Endodermal cell (in vitro differentiated cells): Measurements from ENCODE around the gene BRPF1. TPM values are rescaled to one million over a fixed set of nuclear protein-coding genes. Genes with fewer than 3 reads are reported as not detected.

Experiments
- DNase-seq: peaks from one replicate; pipeline ENCODE4 v3.0.0-alpha.2; 2017
- H3K27ac ChIP-seq: 2 replicates; pipeline ENCODE4 v1.5.1; 2013; ENCODE audit warnings: mild to moderate bottlenecking, low read depth, low read length, moderate library complexity
- H3K27me3 ChIP-seq: 2 replicates; pipeline ENCODE4 v1.6.1; 2013; ENCODE audit warnings: mild to moderate bottlenecking, low read length, moderate library complexity; ENCODE audit not compliant: insufficient read depth, control insufficient read depth, poor library complexity, severe bottlenecking
- H3K36me3 ChIP-seq: 2 replicates; pipeline ENCODE4 v1.7.0; 2013; ENCODE audit warnings: mild to moderate bottlenecking, low read length, moderate library complexity; ENCODE audit not compliant: control insufficient read depth, insufficient read depth
- H3K4me1 ChIP-seq: one replicate; pipeline ENCODE4 v1.7.0; 2013; ENCODE audit warnings: low read length; ENCODE audit not compliant: control insufficient read depth, insufficient read depth
- H3K4me3 ChIP-seq: 2 replicates; pipeline ENCODE4 v1.5.1; 2013; ENCODE audit warnings: mild to moderate bottlenecking, low read length, moderate library complexity
- H3K9ac ChIP-seq: 2 replicates; pipeline ENCODE4 v1.6.1; 2013; ENCODE audit warnings: mild to moderate bottlenecking, low read length, moderate library complexity; ENCODE audit not compliant: poor library complexity, severe bottlenecking; ENCODE audit errors: extremely low read depth
- H3K9me3 ChIP-seq: 2 replicates; pipeline ENCODE4 v1.6.1; 2013; ENCODE audit warnings: mild to moderate bottlenecking, low read length, moderate library complexity; ENCODE audit not compliant: control insufficient read depth
- H3K27ac Mint-ChIP-seq: 2 replicates; pipeline ENCODE4 v1.8.0; 2020; ENCODE audit warnings: mixed read lengths
- H3K27me3 Mint-ChIP-seq: 2 replicates; pipeline ENCODE4 v1.8.0; 2021; ENCODE audit warnings: mild to moderate bottlenecking, mixed read lengths; ENCODE audit not compliant: insufficient read depth
- H3K36me3 Mint-ChIP-seq: 2 replicates; pipeline ENCODE4 v1.8.0; 2020; ENCODE audit warnings: low read depth, mixed read lengths
- H3K4me1 Mint-ChIP-seq: 2 replicates; pipeline ENCODE4 v1.8.0; 2020; ENCODE audit warnings: mixed read lengths
- H3K4me3 Mint-ChIP-seq: 2 replicates; pipeline ENCODE4 v1.8.0; 2020; ENCODE audit warnings: mild to moderate bottlenecking, moderate library complexity, mixed read lengths
- H3K9me3 Mint-ChIP-seq: 2 replicates; pipeline ENCODE4 v1.8.0; 2020; ENCODE audit warnings: mild to moderate bottlenecking, mixed read lengths
- CTCF ChIP-seq: fragments of 200-600 bp; sonication (generic); conservative IDR thresholded peaks from 2 replicates; pipeline ENCODE4 v1.5.0; 2021; ENCODE audit warnings: antibody characterized with exemption, mild to moderate bottlenecking
- WGBS, 2 experiments: methylation state at CpG; one replicate each; pipeline versions ENCODE4 v1.1.5 to v1.1.7; 2013; ENCODE audit warnings: missing lambda C conversion rate in 2 of 2, mixed read lengths in 1 of 2; ENCODE audit not compliant: insufficient coverage in 1 of 2, insufficient read length in 1 of 2; 5-methylcytosine and 5-hydroxymethylcytosine counted together
- total RNA-seq, 2 donors: library from RNA; stranded (reverse); fragmentation: NEBNext Ultra II Directional in 1 of 2; extraction: Animal tissue kit (Norgen Biotek cat#: 25700) in 1 of 2; gene quantifications; 2 replicates in 1 of 2; 3 replicates in 1 of 2; pipeline ENCODE4 v1.2.1, GENCODE V29; 2021

BRPF1 gene
- total RNA-seq, 2 donors from 2014 or later = 22.7 to 28.5 TPM

GRCh38 chr3:9703240-9703639 is 28.3 kb upstream of the BRPF1 start:
- Mint-ChIP-seq H3K9me3 (no peaks in the 10 kb centered on the region), H3K36me3 (peaks cover 5% of the 10 kb centered on the region), H3K27me3 (peaks cover 33% of the 10 kb centered on the region), H3K4me1 (peaks cover 4% of the 10 kb centered on the region), H3K4me3 (peak overlapping the region; percentile 57), H3K27ac (no peak overlapping the region)
- no peak overlapping the region for H3K27ac ChIP-seq
- no peak overlapping the region for H3K4me3 ChIP-seq
- no peak overlapping the region for H3K9ac ChIP-seq
- H3K36me3 ChIP-seq = peaks cover 9% of the 10 kb centered on the region
- peaks cover 34% of the 10 kb centered on the region for H3K27me3 ChIP-seq
- no peaks in the 10 kb centered on the region for H3K4me1 ChIP-seq
- DNase-seq = no peak
- no peaks in the 10 kb centered on the region for H3K9me3 ChIP-seq
- 93 to 94% methylated on average over 4 of the region's 4 CpGs for WGBS, 2 experiments
- TF ChIP-seq CTCF = no peak

- peaks cover 33% of the 10 kb centered on the region for H3K27me3 Mint-ChIP-seq
- Histone ChIP-seq H3K27ac (no peak within 1 kb of the TSS), H3K4me1 (no peaks in the 10 kb centered on the region), H3K4me3 (peak within 1 kb of the TSS; percentile 74), H3K9ac (no peak within 1 kb of the TSS), H3K9me3 (no peaks in the 10 kb centered on the region), H3K36me3 (peaks cover 7% of the 10 kb centered on the region), H3K27me3 (peaks cover 34% of the 10 kb centered on the region)
- peaks cover 5% of the 10 kb centered on the region for H3K36me3 Mint-ChIP-seq
- 4 to 7% methylated on average over 25 to 56 of the region's 56 CpGs for WGBS, 2 experiments
- no peak within 1 kb of the TSS for H3K27ac Mint-ChIP-seq
- TF ChIP-seq CTCF = no peak
- DNase-seq = peak; percentile 72
- no peaks in the 10 kb centered on the region for H3K9me3 Mint-ChIP-seq
- H3K4me3 Mint-ChIP-seq = peak within 1 kb of the TSS; percentile 57
- H3K4me1 Mint-ChIP-seq = peaks cover 4% of the 10 kb centered on the region
Measured at GRCh38 chr3:9703736-9704346, 27.7 kb upstream of the BRPF1 start, which contains the start of gene CPNE9. Gene CPNE9, plus strand, starts transcription at chr3:9703833. Its CDS starts 164 bp downstream, at chr3:9703997.

- Histone ChIP-seq H3K4me3 (peak overlapping the region; percentile 74), H3K9me3 (no peaks in the 10 kb centered on the region), H3K9ac (no peak overlapping the region), H3K4me1 (no peaks in the 10 kb centered on the region), H3K27me3 (peaks cover 34% of the 10 kb centered on the region), H3K36me3 (peaks cover 7% of the 10 kb centered on the region), H3K27ac (no peak overlapping the region)
- peaks cover 33% of the 10 kb centered on the region for H3K27me3 Mint-ChIP-seq
- 3% methylated on average over 23 to 62 of the region's 62 CpGs for WGBS, 2 experiments
- no peak overlapping the region for H3K27ac Mint-ChIP-seq
- peak overlapping the region; percentile 57 for H3K4me3 Mint-ChIP-seq
- H3K4me1 Mint-ChIP-seq = peaks cover 4% of the 10 kb centered on the region
- H3K9me3 Mint-ChIP-seq = no peaks in the 10 kb centered on the region
- peak; percentile 97 for DNase-seq
- peaks cover 5% of the 10 kb centered on the region for H3K36me3 Mint-ChIP-seq
- TF ChIP-seq CTCF = no peak
Measured at GRCh38 chr3:9704347-9705322, 26.9 kb upstream of the BRPF1 start.
